ENCODE results near the gene ZNF835. TPM values are rescaled to one million over a fixed set of nuclear protein-coding genes. Genes with fewer than 3 reads are reported as not detected.
"Not testable (repeated sequence)": the region's sequence is repeated elsewhere in the genome, so short reads cannot be mapped to it uniquely, and the experiment has no call there.

Gene ZNF835
- total RNA-seq, 1 experiment from 2014 or later, result not detected

DNA sequence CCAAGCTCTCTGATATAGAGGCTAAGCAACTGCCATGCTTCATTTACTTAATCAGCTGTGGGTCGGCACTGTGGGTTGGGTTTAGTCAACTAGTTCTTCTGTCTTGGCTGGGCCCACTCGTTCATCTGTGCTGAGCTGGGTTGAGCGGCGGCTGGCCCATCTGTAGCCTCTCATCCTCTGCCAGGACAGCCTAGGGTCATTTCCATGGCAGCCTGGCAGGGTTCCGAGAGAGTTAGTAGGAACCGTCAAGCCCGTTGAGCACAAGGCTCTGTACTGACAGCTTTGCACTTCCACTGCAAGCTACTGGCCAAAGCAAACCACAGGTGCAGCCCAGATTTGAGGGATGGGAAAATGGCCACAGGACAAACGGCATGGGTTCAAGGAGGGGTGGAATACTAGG, 6.6 kb upstream of the ZNF835 start:
- DNase-seq, result no peak
- Mint-ChIP-seq H3K27ac (ENCODE audit: unreplicated experiment) (no peak overlapping the region), H3K4me3 (ENCODE audit: unreplicated experiment) (no peak overlapping the region), H3K27me3 (ENCODE audit: insufficient read depth, unreplicated experiment) (no peaks in the 10 kb centered on the region), H3K9me3 (ENCODE audit: unreplicated experiment) (peaks cover 20% of the 10 kb centered on the region), H3K4me1 (ENCODE audit: low read depth, unreplicated experiment) (no peaks in the 10 kb centered on the region), H3K36me3 (ENCODE audit: insufficient read depth, unreplicated experiment) (no peaks in the 10 kb centered on the region)
- Histone ChIP-seq H3K9me3 (peaks cover 3% of the 10 kb centered on the region), H3K27me3 (replicated peaks; ENCODE audit: control insufficient read depth, insufficient read depth, low read length) (no peaks in the 10 kb centered on the region), H3K4me3 (ENCODE audit: low read depth, low read length) (no peak overlapping the region), H3K36me3 (ENCODE audit: control insufficient read depth, insufficient read depth, low read length) (no peaks in the 10 kb centered on the region), H3K4me1 (no peaks in the 10 kb centered on the region)
- intact Hi-C loops (cut with micrococcal nuclease; ENCODE audit: unreplicated experiment), result no loop called here
- ChIA-PET POLR2A (no interaction called here), CTCF (no interaction called here)
- TF ChIP-seq, protein P1, sequence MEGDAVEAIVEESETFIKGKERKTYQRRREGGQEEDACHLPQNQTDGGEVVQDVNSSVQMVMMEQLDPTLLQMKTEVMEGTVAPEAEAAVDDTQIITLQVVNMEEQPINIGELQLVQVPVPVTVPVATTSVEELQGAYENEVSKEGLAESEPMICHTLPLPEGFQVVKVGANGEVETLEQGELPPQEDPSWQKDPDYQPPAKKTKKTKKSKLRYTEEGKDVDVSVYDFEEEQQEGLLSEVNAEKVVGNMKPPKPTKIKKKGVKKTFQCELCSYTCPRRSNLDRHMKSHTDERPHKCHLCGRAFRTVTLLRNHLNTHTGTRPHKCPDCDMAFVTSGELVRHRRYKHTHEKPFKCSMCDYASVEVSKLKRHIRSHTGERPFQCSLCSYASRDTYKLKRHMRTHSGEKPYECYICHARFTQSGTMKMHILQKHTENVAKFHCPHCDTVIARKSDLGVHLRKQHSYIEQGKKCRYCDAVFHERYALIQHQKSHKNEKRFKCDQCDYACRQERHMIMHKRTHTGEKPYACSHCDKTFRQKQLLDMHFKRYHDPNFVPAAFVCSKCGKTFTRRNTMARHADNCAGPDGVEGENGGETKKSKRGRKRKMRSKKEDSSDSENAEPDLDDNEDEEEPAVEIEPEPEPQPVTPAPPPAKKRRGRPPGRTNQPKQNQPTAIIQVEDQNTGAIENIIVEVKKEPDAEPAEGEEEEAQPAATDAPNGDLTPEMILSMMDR (IDR thresholded peaks at IDR 0.05; ENCODE audit: insufficient read depth in 1 of 2, low read depth in 1 of 2, low read length in 1 of 2, severe bottlenecking in 1 of 2, unreplicated experiment in 1 of 2), result no peak
- BruUV-seq (replicated peaks), result no TSS peak

DNA sequence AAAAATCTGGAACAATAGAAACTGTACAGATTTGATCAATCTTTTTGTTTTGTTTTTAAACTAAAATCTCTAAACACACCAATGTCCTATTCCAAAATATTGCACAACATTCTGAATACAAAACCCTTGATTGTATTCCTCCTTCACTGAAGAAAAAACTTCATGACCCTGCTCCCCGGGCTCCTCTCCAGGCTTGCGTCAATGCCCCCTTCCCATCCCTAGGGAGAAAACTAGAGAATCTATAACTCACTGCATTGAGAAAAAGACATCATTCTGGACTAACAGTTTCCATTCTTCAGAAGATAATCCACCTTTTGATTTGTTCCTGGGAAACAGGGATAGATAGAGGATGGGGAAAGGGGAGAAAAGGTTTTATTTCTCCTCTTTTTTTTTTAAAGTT, 1.1 kb upstream of the ZNF835 start:
- H3K36me3 Mint-ChIP-seq (ENCODE audit: insufficient read depth, unreplicated experiment); CTCF ChIA-PET; DNase-seq; H3K27ac Mint-ChIP-seq (ENCODE audit: unreplicated experiment); H3K4me1 Mint-ChIP-seq (ENCODE audit: low read depth, unreplicated experiment); H3K4me3 ChIP-seq (ENCODE audit: low read depth, low read length); POLR2A ChIA-PET; intact Hi-C loops (cut with micrococcal nuclease; ENCODE audit: unreplicated experiment); H3K27me3 ChIP-seq (replicated peaks; ENCODE audit: control insufficient read depth, insufficient read depth, low read length); H3K4me1 ChIP-seq; H3K4me3 Mint-ChIP-seq (ENCODE audit: unreplicated experiment); H3K9me3 ChIP-seq; H3K27me3 Mint-ChIP-seq (ENCODE audit: insufficient read depth, unreplicated experiment); BruUV-seq (replicated peaks); H3K36me3 ChIP-seq (ENCODE audit: control insufficient read depth, insufficient read depth, low read length): not testable (repeated sequence)
- peaks cover 20% of the 10 kb centered on the region for H3K9me3 Mint-ChIP-seq (ENCODE audit: unreplicated experiment)

DNA sequence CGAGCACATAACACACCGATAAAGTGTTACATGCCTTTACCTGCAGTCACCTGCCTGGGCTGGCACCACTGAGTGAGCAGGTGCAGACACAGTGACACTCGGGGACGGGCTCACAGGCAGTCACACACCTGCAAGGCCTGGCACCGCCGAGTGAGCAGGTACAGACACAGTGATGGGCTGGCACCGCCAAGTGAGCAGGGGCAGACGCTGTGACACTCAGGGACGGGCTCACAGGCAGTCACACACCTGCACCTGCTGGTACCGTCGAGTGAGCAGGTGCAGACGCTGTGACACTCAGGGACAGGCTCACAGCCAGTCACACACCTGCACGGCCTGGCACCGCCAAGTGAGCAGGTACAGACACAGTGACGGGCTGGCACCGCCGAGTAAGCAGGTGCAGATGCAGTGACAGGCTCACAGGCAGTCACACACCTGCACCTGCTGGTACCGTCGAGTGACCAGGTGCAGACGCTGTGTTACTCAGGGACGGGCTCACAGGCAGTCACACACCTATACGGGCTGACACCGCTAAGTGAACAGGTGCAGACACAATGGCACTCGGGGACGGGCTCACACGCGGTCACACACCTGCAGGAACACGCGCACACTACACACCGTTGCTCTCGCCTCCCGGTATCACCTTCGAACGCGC, 470 bp downstream of the ZNF835 start:
- POLR2A ChIA-PET, result no interaction called here
- Histone ChIP-seq H3K36me3 (ENCODE audit: control insufficient read depth, insufficient read depth, low read length) (no peaks in the 10 kb centered on the region), H3K27me3 (replicated peaks; ENCODE audit: control insufficient read depth, insufficient read depth, low read length) (no peaks in the 10 kb centered on the region), H3K4me3 (ENCODE audit: low read depth, low read length) (no peak overlapping the region), H3K4me1 (no peaks in the 10 kb centered on the region), H3K9me3 (peaks cover 16% of the 10 kb centered on the region; the same call in 1 of the 2 replicates)
- H3K9me3 Mint-ChIP-seq (ENCODE audit: unreplicated experiment), result peaks cover 20% of the 10 kb centered on the region
- H3K4me1 Mint-ChIP-seq (ENCODE audit: low read depth, unreplicated experiment), result no peaks in the 10 kb centered on the region
- TF ChIP-seq, protein P1 (IDR thresholded peaks at IDR 0.05; ENCODE audit: insufficient read depth in 1 of 2, low read depth in 1 of 2, low read length in 1 of 2, severe bottlenecking in 1 of 2, unreplicated experiment in 1 of 2), result no peak
- H3K36me3 Mint-ChIP-seq (ENCODE audit: insufficient read depth, unreplicated experiment), result no peaks in the 10 kb centered on the region
- CTCF ChIA-PET, result no interaction called here
- intact Hi-C loops (cut with micrococcal nuclease; ENCODE audit: unreplicated experiment), result no loop called here
- BruUV-seq (replicated peaks), result no TSS peak
- no peak for DNase-seq
- no peak overlapping the region for H3K27ac Mint-ChIP-seq (ENCODE audit: unreplicated experiment)
- no peaks in the 10 kb centered on the region for H3K27me3 Mint-ChIP-seq (ENCODE audit: insufficient read depth, unreplicated experiment)
- H3K4me3 Mint-ChIP-seq (ENCODE audit: unreplicated experiment), result no peak overlapping the region
